ENCODE results near the gene CACNA1S. TPM values are rescaled to one million over a fixed set of nuclear protein-coding genes. Genes with fewer than 3 reads are reported as not detected.

CACNA1S gene
- total and polyA plus RNA-seq, 2 of the 8 experiments (the other 6 are each of a cell fraction or from before 2014, with no cell fraction given) = 0.06 TPM; not detected in 1

GRCh38 chr1:201077116-201077515 lies 35.1 kb downstream of the CACNA1S start (continued):
- TF ChIP-seq CHD7 (IDR thresholded peaks at IDR 0.05; ENCODE audit: insufficient replicate concordance, low read length) (no peak), SP1 (IDR thresholded peaks at IDR 0.05; ENCODE audit: low read depth, low read length) (no peak), CHD2 (IDR thresholded peaks at IDR 0.05; ENCODE audit: low read length) (no peak), KDM4A (IDR thresholded peaks at IDR 0.05; ENCODE audit: low read depth, low read length, severe bottlenecking) (no peak), CREB1 (IDR thresholded peaks at IDR 0.05) (no peak), RXRA (IDR thresholded peaks at IDR 0.05; ENCODE audit: insufficient read depth, low read depth, low read length) (no peak), CTBP2 (IDR thresholded peaks at IDR 0.05; ENCODE audit: borderline replicate concordance, insufficient read depth, insufficient read length, low read length) (no peak)
- TF ChIP-seq, protein P1, sequence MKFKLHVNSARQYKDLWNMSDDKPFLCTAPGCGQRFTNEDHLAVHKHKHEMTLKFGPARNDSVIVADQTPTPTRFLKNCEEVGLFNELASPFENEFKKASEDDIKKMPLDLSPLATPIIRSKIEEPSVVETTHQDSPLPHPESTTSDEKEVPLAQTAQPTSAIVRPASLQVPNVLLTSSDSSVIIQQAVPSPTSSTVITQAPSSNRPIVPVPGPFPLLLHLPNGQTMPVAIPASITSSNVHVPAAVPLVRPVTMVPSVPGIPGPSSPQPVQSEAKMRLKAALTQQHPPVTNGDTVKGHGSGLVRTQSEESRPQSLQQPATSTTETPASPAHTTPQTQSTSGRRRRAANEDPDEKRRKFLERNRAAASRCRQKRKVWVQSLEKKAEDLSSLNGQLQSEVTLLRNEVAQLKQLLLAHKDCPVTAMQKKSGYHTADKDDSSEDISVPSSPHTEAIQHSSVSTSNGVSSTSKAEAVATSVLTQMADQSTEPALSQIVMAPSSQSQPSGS (IDR thresholded peaks at IDR 0.05; ENCODE audit: low read length) = no peak

Measured in H1 (cell line).